NOMO-1 treated with dmso at 0.1 percent for 144 hours (cell line): ENCODE data around the gene NKAP.
A peak's percentile ranks its signal among the peaks of the same experiment; 100 is the strongest.
"Not testable (repeated sequence)": the region's sequence is repeated elsewhere in the genome, so short reads cannot be mapped to it uniquely, and the experiment has no call there.

Source experiments
- DNase-seq: peaks from one replicate; lab custom pipeline; 2025; ENCODE audit not compliant: unreplicated experiment; lab: John Stamatoyannopoulos, UW

Gene NKAP

GRCh38 chrX:119943185-119943988 lies at the start of gene NKAP:
TSS of gene NKAP (minus strand) at chrX:119943751. CDS start at chrX:119943605, 146 bp downstream.
- peak; percentile 77 for DNase-seq

- DNase-seq = no peak
Observed at GRCh38 chrX:119991005-119991787, 47.6 kb upstream of the NKAP start.

GRCh38 chrX:119990556-119991004 lies 47.0 kb upstream of the NKAP start:
- peak; percentile 21 for DNase-seq

GRCh38 chrX:119989905-119990555 lies 46.5 kb upstream of the NKAP start:
- no peak for DNase-seq

GRCh38 chrX:119986203-119986602 lies 42.7 kb upstream of the NKAP start:
- no peak for DNase-seq

- DNase-seq = no peak
Observed at GRCh38 chrX:119984652-119985051, 41.1 kb upstream of the NKAP start.

GRCh38 chrX:119983494-119983893 lies 39.9 kb upstream of the NKAP start:
- DNase-seq = no peak

GRCh38 chrX:119982145-119982544 lies 38.6 kb upstream of the NKAP start:
- no peak for DNase-seq

- DNase-seq = peak; percentile 8
Observed at GRCh38 chrX:119981286-119982070, 37.9 kb upstream of the NKAP start.

- not testable (repeated sequence) for DNase-seq
Observed at GRCh38 chrX:119977172-119977571, 33.6 kb upstream of the NKAP start.

- no peak for DNase-seq
Observed at GRCh38 chrX:119971184-119971583, 27.6 kb upstream of the NKAP start.

GRCh38 chrX:119970574-119970973 lies 27.0 kb upstream of the NKAP start:
- no peak for DNase-seq

- not testable (repeated sequence) for DNase-seq
Observed at GRCh38 chrX:119966837-119967236, 23.3 kb upstream of the NKAP start.

- DNase-seq = no peak
Observed at GRCh38 chrX:119960625-119961024, 17.1 kb upstream of the NKAP start.

- DNase-seq = not testable (repeated sequence)
Observed at GRCh38 chrX:119955807-119956570, 12.4 kb upstream of the NKAP start.

GRCh38 chrX:119954374-119954773 lies 10.8 kb upstream of the NKAP start:
- DNase-seq = no peak

GRCh38 chrX:119948381-119948780 lies 4.8 kb upstream of the NKAP start:
- no peak for DNase-seq

GRCh38 chrX:119945481-119945880 lies 1.9 kb upstream of the NKAP start:
- DNase-seq = no peak

GRCh38 chrX:119942831-119943184 lies 743 bp downstream of the NKAP start:
- DNase-seq = no peak

- DNase-seq = no peak
Observed at GRCh38 chrX:119942173-119942819, 1.3 kb downstream of the NKAP start.
